Endothelial cell of umbilical vein (primary cell): ENCODE results near the gene ACTN1. TPM values are rescaled to one million over a fixed set of nuclear protein-coding genes. Genes with fewer than 3 reads are reported as not detected.

Experiments used
- BruUV-seq: library from RNA; stranded (reverse); fragments of 400-500 nt; replicated peaks from 2 replicates; lab custom pipeline; 2021; lab: Mats Ljungman, UMichigan
- CTCF ChIA-PET: fragments of 300-600, 350-600 bp; sonication (Branson Sonifier 250); formaldehyde crosslinking; loops from one replicate; lab custom pipeline; 2021; ENCODE audit warnings: antibody characterized with exemption, inconsistent platforms; lab: Charles Lee
- POLR2A ChIA-PET: fragments of 300-600, 350-600 bp; sonication (Branson Sonifier 250); formaldehyde crosslinking; loops from one replicate; lab custom pipeline; 2021; ENCODE audit warnings: antibody characterized with exemption, inconsistent platforms; lab: Charles Lee
- DNase-seq: peaks from one replicate; pipeline ENCODE4 v3.0.0-alpha.2; 2011; ENCODE audit warnings: low read depth, low spot score
- FAIRE-seq: peaks from 2 replicates; lab custom pipeline; 2011; peaks lifted over from hg19 to GRCh38; lab: Jason Lieb, UNC
- H2AFZ ChIP-seq: 2 replicates; pipeline ENCODE4 v1.6.0; 2012; ENCODE audit warnings: low read depth, low read length, control low read depth, inconsistent platforms
- H3K27ac ChIP-seq: 2 replicates; pipeline ENCODE4 v1.5.1; 2011; ENCODE audit warnings: low read depth, mild to moderate bottlenecking, control low read depth, low read length, moderate library complexity; ENCODE audit not compliant: insufficient read depth
- H3K27me3 ChIP-seq, 2 experiments: 2 replicates each; pipeline versions ENCODE4 v1.6.0 to v1.6.1; 2011; ENCODE audit warnings: low read length in 2 of 2, mixed read lengths in 1 of 2; ENCODE audit not compliant: control insufficient read depth in 2 of 2, insufficient read depth in 2 of 2
- H3K36me3 ChIP-seq, 2 experiments: 2 replicates in 1 of 2; 3 replicates in 1 of 2; pipeline ENCODE4 v1.5.1; 2011; ENCODE audit warnings: low read length in 2 of 2, mild to moderate bottlenecking in 1 of 2, moderate library complexity in 1 of 2; ENCODE audit not compliant: control insufficient read depth in 2 of 2, insufficient read depth in 2 of 2; ENCODE audit errors: extremely low read depth in 1 of 2
- H3K4me1 ChIP-seq: 3 replicates; pipeline ENCODE4 v1.5.1; 2011; ENCODE audit warnings: mild to moderate bottlenecking, low read length; ENCODE audit not compliant: control insufficient read depth, insufficient read depth; ENCODE audit errors: extremely low read depth
- H3K4me2 ChIP-seq: 2 replicates; pipeline ENCODE4 v1.6.1; 2011; ENCODE audit warnings: low read length, control low read depth, mixed read lengths; ENCODE audit not compliant: insufficient read depth
- H3K4me3 ChIP-seq, 3 experiments: fragments of 200-600 bp in 1 of 3; sonication (generic), shearing (Covaris generic) in 1 of 3; replicated peaks in 1 of 3; 2 replicates each; pipeline ENCODE4 v1.5.1; 2011 to 2016; ENCODE audit warnings: control low read depth in 3 of 3, low read length in 3 of 3, mild to moderate bottlenecking in 2 of 3, inconsistent platforms in 1 of 3, low read depth in 1 of 3, moderate library complexity in 1 of 3; ENCODE audit not compliant: insufficient read depth in 1 of 3
- H3K79me2 ChIP-seq: 2 replicates; pipeline ENCODE4 v1.6.0; 2012; ENCODE audit warnings: low read length, inconsistent platforms; ENCODE audit not compliant: control insufficient read depth, insufficient read depth
- H3K9ac ChIP-seq: replicated peaks from 2 replicates; pipeline ENCODE3; 2011; ENCODE audit warnings: low read length, control low read depth; ENCODE audit not compliant: insufficient read depth; ENCODE audit errors: extremely low read depth
- H3K9me1 ChIP-seq: replicated peaks from 3 replicates; pipeline ENCODE4 v1.6.0; 2011; ENCODE audit warnings: mild to moderate bottlenecking, low read length; ENCODE audit not compliant: control insufficient read depth, insufficient read depth; ENCODE audit errors: extremely low read depth
- H3K9me3 ChIP-seq: replicated peaks from 2 replicates; pipeline ENCODE4 v1.5.1; 2012; ENCODE audit warnings: low read length, inconsistent platforms; ENCODE audit not compliant: control insufficient read depth, insufficient read depth
- H4K20me1 ChIP-seq: replicated peaks from 2 replicates; pipeline ENCODE3; 2011; ENCODE audit warnings: mild to moderate bottlenecking, low read length; ENCODE audit not compliant: control insufficient read depth, insufficient read depth; ENCODE audit errors: extremely low read depth
- EZH2 ChIP-seq: IDR thresholded peaks from 2 replicates; pipeline ENCODE4 v1.6.1; 2012; ENCODE audit warnings: borderline replicate concordance, low read depth, mild to moderate bottlenecking, moderate library complexity, low read length, inconsistent platforms; ENCODE audit not compliant: severe bottlenecking
- FOS ChIP-seq: IDR thresholded peaks from 2 replicates; pipeline ENCODE4 v1.6.1; 2011; ENCODE audit warnings: mild to moderate bottlenecking, low read length, moderate library complexity, borderline replicate concordance; ENCODE audit not compliant: insufficient read depth
- GATA2 ChIP-seq: IDR thresholded peaks from 2 replicates; pipeline ENCODE4 v1.7.0; 2011; ENCODE audit warnings: low read depth, mild to moderate bottlenecking, moderate library complexity, mixed read lengths, low read length; ENCODE audit not compliant: insufficient read length, insufficient read depth
- POLR2A ChIP-seq: IDR thresholded peaks from 2 replicates; pipeline ENCODE4 v1.6.1; 2012; ENCODE audit warnings: low read depth, mild to moderate bottlenecking, control low read depth, low read length
- POLR2AphosphoS5 ChIP-seq: IDR thresholded peaks from 2 replicates; pipeline ENCODE4 v1.6.1; 2012; ENCODE audit warnings: low read depth, mild to moderate bottlenecking, control low read depth, low read length, moderate library complexity; ENCODE audit not compliant: insufficient read depth
- dilution Hi-C: fragments of 300-500 bp; cut with MboI; formaldehyde crosslinking; loops from one replicate; pipeline ENCODE4 v1.15.0; 2019; ENCODE audit warnings: low sequenced_read_pairs; ENCODE audit not compliant: extremely low pct_ligation_motif_present
- intact Hi-C: fragments of 100-400 bp; cut with micrococcal nuclease; formaldehyde crosslinking; loops from one replicate; pipeline ENCODE4 v1.10.0; 2022
- polyA plus RNA-seq, 4 experiments: library from polyadenylated mRNA; depleted of rRNA in 3 of 4; stranded (reverse) in 3 of 4; unstranded in 1 of 4; fragments of >200 nt; gene quantifications; 2 replicates each; pipeline versions ENCODE4 v1.2.1 to v1.2.3, GENCODE V29; 2011 to 2012; ENCODE audit warnings: missing spikeins in 1 of 4
- total RNA-seq: library from RNA; stranded (reverse); gene quantifications from 2 replicates; pipeline ENCODE4 v1.2.3, GENCODE V29; 2021
- TF ChIP-seq, protein P1 (sequence below), 2 donors: IDR thresholded peaks; 1 replicate in 1 of 2; 2 replicates in 1 of 2; pipeline ENCODE4 v1.5.1; 2011; ENCODE audit warnings: low read length in 2 of 2, mild to moderate bottlenecking in 2 of 2, moderate library complexity in 2 of 2, control low read depth in 1 of 2, inconsistent platforms in 1 of 2, low read depth in 1 of 2; ENCODE audit not compliant: insufficient read depth in 1 of 2; ENCODE audit errors: extremely low read depth in 1 of 2

The ACTN1 gene
- total and polyA plus RNA-seq, 2 donors (not counting 3 experiments of a cell fraction or from before 2014, with no cell fraction given), result 442 to 463 TPM

DNA sequence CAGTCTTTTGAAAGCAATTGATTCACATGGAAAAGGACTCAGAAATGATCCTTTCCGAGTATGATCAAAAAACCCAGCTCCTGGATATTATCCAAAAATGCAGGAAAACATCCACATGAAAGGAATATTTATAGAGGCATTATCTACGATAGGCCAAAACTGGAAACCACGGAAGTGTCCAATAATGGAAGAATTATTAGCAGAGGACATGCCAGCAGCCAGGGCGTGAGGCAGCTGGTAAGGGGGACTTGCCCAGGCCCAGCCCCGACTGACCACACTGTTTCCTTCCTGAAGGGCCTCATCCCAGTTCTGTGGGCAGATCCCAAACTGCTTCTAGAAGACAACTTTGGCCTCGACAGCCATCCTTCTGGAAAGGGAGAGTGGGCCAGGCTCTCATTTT, 20.5 kb downstream of the ACTN1 start:
- H4K20me1 ChIP-seq, result peaks cover 13% of the 10 kb centered on the region
- H3K27ac ChIP-seq, result peak overlapping the region; percentile 56
- peak; percentile 89 for DNase-seq
- no peak overlapping the region for H2AFZ ChIP-seq
- H3K36me3 ChIP-seq, result peaks cover 0 to 21% of the 10 kb centered on the region in 2 experiments
- no peak for TF ChIP-seq EZH2
- TF ChIP-seq, protein P1, sequence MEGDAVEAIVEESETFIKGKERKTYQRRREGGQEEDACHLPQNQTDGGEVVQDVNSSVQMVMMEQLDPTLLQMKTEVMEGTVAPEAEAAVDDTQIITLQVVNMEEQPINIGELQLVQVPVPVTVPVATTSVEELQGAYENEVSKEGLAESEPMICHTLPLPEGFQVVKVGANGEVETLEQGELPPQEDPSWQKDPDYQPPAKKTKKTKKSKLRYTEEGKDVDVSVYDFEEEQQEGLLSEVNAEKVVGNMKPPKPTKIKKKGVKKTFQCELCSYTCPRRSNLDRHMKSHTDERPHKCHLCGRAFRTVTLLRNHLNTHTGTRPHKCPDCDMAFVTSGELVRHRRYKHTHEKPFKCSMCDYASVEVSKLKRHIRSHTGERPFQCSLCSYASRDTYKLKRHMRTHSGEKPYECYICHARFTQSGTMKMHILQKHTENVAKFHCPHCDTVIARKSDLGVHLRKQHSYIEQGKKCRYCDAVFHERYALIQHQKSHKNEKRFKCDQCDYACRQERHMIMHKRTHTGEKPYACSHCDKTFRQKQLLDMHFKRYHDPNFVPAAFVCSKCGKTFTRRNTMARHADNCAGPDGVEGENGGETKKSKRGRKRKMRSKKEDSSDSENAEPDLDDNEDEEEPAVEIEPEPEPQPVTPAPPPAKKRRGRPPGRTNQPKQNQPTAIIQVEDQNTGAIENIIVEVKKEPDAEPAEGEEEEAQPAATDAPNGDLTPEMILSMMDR (IDR thresholded peaks at IDR 0.05; ENCODE audit: extremely low read depth in 1 of 2, insufficient read depth in 1 of 2, low read depth in 1 of 2, low read length in 2 of 2), result no peak
- no peak for TF ChIP-seq FOS
- peak; percentile 70 for TF ChIP-seq GATA2
- TF ChIP-seq POLR2A, result no peak
- peak; percentile 83 for TF ChIP-seq POLR2AphosphoS5
- H3K9me3 ChIP-seq, result no peaks in the 10 kb centered on the region
- ChIA-PET POLR2A (interaction anchor here (0.6 to 1.2 kb wide), 5 partner anchors 11 to 90 kb away, joined by 3 to 5 read pairs (median 3); no protein-coding TSS in a partner anchor), CTCF (interaction anchor here (0.7 to 5.1 kb wide), 20 partner anchors 10 to 149 kb away, joined by 3 to 18 read pairs (median 6); no protein-coding TSS in a partner anchor)
- peaks cover 100% of the 10 kb centered on the region for H3K79me2 ChIP-seq
- BruUV-seq, result no TSS peak
- dilution Hi-C loops (no loop called here), intact Hi-C loops (loop anchor here (1.0 kb wide), 1 partner anchor 11 kb away; no protein-coding TSS in a partner anchor)
- H3K9ac ChIP-seq, result peak overlapping the region; percentile 28
- no peaks in the 10 kb centered on the region for H3K9me1 ChIP-seq
- peak overlapping the region; percentile 71 for H3K4me2 ChIP-seq
- no peaks in the 10 kb centered on the region for H3K27me3 ChIP-seq
- FAIRE-seq, result peak; percentile 97
- no peak overlapping the region for H3K4me3 ChIP-seq
- peaks cover 62% of the 10 kb centered on the region for H3K4me1 ChIP-seq
